ENCODE results near the gene EFNA5. TPM values are rescaled to one million over a fixed set of nuclear protein-coding genes. Genes with fewer than 3 reads are reported as not detected.

Gene EFNA5
- polyA plus RNA-seq, 5 donors: 17.4 to 26.5 (median 19.1) TPM

DNA sequence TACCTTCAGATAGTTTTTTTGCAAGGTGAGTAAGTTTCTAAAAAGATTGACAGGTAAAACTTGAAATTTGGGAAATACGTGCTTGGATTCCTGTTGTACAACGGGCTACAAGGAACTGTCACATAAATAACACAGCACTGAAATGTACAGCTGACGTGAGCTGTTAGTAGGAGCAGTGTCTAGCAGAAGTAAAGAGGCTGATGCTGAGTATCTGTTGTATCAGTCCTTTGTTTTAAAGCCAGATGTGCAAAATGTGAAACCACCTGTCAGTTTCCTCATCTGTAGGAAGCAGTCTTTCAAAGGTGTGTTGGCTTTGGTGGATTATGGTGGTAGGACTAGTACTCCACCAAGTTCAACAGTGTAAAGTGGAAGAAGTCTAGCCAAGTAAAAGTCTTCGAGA lies 122.3 kb downstream of the EFNA5 start:
- DNase-seq: no peak

- DNase-seq: no peak
These were observed 124.0 kb downstream of the EFNA5 start for GRCh38 chr5:107546719-107547118.

GRCh38 chr5:107545486-107545885 lies 125.3 kb downstream of the EFNA5 start:
- DNase-seq: no peak

- DNase-seq: no peak
These were observed 125.8 kb downstream of the EFNA5 start for GRCh38 chr5:107544967-107545366.

DNA sequence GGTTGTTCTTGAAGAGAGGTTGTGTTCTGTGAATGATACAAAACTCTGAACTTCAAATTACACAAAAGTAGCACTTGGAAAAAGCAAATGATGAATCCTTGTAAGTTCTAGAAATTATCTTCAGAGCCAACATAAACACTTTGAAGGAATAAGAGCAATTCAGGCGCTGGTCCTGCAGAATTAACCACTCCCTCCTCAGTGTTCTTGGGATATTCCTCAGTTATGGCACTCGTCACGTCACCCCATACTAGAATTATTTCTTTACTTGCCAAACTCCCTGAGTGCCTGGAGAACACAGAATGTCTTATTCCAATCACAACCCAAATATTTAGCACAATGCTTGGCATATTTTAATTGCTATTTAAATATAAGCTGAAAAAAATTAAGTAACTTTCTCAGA lies 126.3 kb downstream of the EFNA5 start:
- DNase-seq: no peak

DNA sequence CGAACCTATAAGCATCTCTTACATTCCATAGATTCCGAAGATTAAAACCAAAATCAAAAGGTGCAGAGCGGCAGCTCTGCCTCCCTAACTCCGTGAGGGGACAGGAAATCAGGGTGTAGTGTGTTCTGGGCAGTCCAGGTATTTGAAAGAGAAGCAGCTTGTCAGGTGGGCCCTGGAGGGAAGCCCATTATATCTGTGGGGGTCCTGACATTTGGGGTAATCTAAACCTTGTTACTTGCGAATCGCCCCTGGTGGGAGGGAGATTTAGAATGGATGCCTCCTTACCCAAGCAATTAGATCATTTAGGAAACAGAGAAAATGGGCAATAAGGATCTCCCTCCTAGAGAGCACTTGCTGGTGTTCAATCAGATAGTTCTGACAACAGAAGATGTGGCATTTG lies 126.9 kb downstream of the EFNA5 start:
- no peak for DNase-seq

- DNase-seq: no peak
These were observed 127.9 kb downstream of the EFNA5 start for GRCh38 chr5:107542831-107543231.

- DNase-seq: no peak
These were observed 128.3 kb downstream of the EFNA5 start for GRCh38 chr5:107542428-107542827.

DNA sequence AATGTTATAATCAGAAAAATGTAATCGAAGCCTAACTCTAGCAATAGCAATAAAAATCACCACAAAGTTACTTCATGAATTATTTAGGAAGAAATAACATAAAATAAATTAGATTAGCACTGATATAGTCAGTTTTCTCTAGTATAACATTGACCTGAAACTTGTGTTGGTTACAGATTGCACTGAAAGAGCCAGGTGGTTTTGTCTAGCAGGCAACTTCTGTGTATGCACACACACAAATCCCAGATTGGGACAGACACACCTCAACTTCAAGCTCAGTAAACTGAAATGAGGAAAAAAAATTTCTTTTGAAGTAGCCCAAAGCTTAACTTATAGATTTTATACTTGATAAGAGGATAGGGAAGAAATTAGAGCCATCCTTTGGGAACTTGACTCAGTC lies 129.3 kb downstream of the EFNA5 start:
- no peak for DNase-seq

DNA sequence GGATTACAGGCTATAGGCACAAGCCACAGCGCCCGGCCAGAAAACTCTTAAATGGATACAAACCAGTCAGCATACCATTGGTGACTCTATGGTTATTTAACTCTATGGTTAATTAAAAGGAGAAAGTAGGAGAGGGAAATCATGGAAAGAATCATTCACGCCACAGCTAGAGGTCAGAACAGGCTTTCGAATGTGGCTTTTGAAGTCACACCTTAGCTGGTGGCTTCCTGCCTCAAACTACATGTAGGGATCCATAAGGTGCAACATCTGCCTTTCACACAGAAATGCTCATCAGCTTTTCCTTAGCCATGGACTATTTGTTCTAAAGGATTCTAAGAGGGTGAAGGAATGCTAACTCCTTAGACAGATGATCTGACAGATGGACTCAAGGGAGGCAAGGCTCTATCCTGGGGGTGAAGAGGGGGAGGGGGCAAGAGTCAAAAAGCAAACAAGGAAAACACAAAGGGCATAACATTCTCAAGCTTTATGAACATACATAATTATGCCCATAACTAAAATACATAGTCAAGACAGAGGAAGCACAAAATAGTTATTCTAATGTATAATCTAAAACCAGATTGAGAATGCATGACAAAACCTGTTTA lies 130.9 kb downstream of the EFNA5 start:
- no peak for DNase-seq

GRCh38 chr5:107538805-107539445 lies 131.8 kb downstream of the EFNA5 start:
- no peak for DNase-seq

GRCh38 chr5:107538331-107538730 lies 132.4 kb downstream of the EFNA5 start:
- no peak for DNase-seq

DNA sequence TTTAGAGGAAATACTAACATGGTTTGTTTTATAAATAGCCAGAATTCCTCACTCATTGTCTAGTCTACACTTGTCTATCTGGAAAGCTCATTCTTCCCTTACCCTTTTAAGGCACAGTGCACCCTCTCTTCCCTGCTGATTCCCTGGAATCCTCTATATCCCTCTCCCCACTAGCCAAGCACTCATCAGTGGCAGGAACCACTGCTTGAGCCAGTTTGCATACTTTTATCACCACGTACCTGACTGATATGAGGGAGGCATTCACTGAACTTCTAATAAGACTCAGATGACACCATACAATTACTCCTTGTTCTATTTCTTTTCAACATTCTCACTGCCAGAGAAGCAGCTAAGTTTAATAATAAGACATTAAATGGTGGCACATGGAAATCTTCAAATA lies 134.9 kb downstream of the EFNA5 start:
- DNase-seq: no peak

GRCh38 chr5:107533910-107534876 lies 136.5 kb downstream of the EFNA5 start:
- DNase-seq: no peak

GRCh38 chr5:107532916-107533315 lies 137.8 kb downstream of the EFNA5 start:
- no peak for DNase-seq

DNA sequence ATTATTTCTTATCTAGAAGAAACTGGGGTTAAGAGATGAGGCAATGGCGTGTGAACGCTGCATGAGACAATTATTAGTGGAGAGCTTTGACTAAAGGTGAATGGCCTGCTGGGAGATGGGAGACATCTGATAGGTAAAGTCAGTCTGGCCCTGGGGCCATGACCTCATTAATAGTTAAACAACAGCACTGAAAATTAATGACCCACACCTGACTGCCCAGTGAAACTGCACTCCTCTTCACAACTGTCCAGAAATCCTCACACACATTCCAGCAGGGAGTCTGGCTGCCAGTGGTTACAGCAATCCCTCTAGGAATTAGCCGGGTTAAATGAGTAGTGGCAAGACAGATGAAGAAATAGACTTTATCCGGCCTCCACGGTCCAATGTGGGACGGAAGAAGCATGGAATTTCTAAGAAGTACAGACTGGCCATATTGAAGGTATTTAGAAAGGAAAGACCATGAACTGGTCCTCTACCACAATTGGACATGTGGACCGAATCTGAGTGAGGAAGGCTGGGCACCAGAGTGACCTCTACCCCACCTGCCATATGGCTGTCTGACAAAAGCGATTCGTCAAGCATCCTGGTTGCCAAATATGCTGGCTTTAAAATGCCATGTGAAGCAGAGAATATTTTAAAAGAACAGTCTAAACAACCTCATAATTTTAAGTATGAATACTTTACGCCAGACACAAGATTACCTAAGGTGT lies 138.4 kb downstream of the EFNA5 start:
- no peak for DNase-seq

DNA sequence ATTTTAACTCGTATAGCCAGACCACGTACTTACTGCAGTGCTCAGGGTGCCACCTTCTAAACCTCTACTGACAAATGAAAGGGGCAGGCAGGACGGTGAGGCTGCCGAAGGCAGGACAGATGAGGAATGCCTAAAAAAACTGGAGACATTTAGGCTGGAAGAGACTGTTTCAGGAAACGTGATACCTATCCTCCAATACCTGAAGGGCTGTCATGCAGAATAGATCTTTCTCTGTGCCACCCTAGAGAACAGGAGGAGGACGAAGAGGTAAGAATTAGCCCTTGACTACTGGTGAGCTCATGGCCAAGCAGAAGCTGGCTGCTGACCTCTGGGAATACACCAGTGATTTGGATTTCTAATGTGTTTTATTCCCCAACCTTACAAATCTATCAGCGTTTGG lies 139.4 kb downstream of the EFNA5 start:
- no peak for DNase-seq

- no peak for DNase-seq
These were observed 141.1 kb downstream of the EFNA5 start for GRCh38 chr5:107529618-107530017.

- no peak for DNase-seq
These were observed 144.3 kb downstream of the EFNA5 start for GRCh38 chr5:107526270-107526937.

GRCh38 chr5:107524111-107524510 lies 146.6 kb downstream of the EFNA5 start:
- DNase-seq: no peak

- DNase-seq: no peak
These were observed 147.6 kb downstream of the EFNA5 start for GRCh38 chr5:107523029-107523680.

Measured in right lung (tissue), 5 donors.